ENCODE results near the gene RFX2. TPM values are rescaled to one million over a fixed set of nuclear protein-coding genes. Genes with fewer than 3 reads are reported as not detected.

Gene RFX2
- total RNA-seq, 1 experiment from 2014 or later, result 4.6 TPM

- CTCF ChIA-PET, result interaction anchor here (0.8 to 1.9 kb wide), 4 partner anchors 21 to 175 kb away, joined by 3 to 7 read pairs (median 5); no protein-coding TSS in a partner anchor
- ATAC-seq (no peak), DNase-seq (ENCODE audit: low spot score) (no peak)
- POLR2A ChIA-PET, result no interaction called here
- no peaks in the 10 kb centered on the region; the same call in 1 of the 2 replicates for H3K27me3 Mint-ChIP-seq (ENCODE audit: low read depth)
- no peak overlapping the region for H3K4me3 Mint-ChIP-seq
- TF ChIP-seq PRRX2 (CRISPR knock-in tag; IDR thresholded peaks at IDR 0.05), result no peak
- no peak for TF ChIP-seq MLX (CRISPR knock-in tag; IDR thresholded peaks at IDR 0.05)
- no peak for TF ChIP-seq JUN (CRISPR knock-in tag; IDR thresholded peaks at IDR 0.05)
- no peak for TF ChIP-seq ZNF281 (CRISPR knock-in tag; IDR thresholded peaks at IDR 0.05)
- no peak for TF ChIP-seq MYBL2 (CRISPR knock-in tag; IDR thresholded peaks at IDR 0.05)
- no peak for TF ChIP-seq GRHL2 (CRISPR knock-in tag; IDR thresholded peaks at IDR 0.05; ENCODE audit: insufficient replicate concordance, severe bottlenecking)
- no peak for TF ChIP-seq OVOL2 (CRISPR knock-in tag; IDR thresholded peaks at IDR 0.05; ENCODE audit: borderline replicate concordance)
- no peak for TF ChIP-seq NFE2L1 (CRISPR knock-in tag; IDR thresholded peaks at IDR 0.05)
- TF ChIP-seq CREM (CRISPR knock-in tag; IDR thresholded peaks at IDR 0.05), result no peak
- TF ChIP-seq FOXJ3 (CRISPR knock-in tag; IDR thresholded peaks at IDR 0.05; ENCODE audit: borderline replicate concordance), result no peak
- TF ChIP-seq IRF2 (CRISPR knock-in tag; IDR thresholded peaks at IDR 0.05; ENCODE audit: borderline replicate concordance, low read depth), result no peak
- H3K4me1 Mint-ChIP-seq, result peaks cover 12% of the 10 kb centered on the region; the same call in 1 of the 2 replicates
- no peaks in the 10 kb centered on the region for H3K36me3 Mint-ChIP-seq
- H3K9me3 Mint-ChIP-seq, result no peaks in the 10 kb centered on the region
- no peak overlapping the region for H3K27ac Mint-ChIP-seq
Observed at GRCh38 chr19:6044056-6044805, 66.1 kb downstream of the RFX2 start.

- CTCF ChIA-PET, result interaction anchor here (0.7 to 2.7 kb wide), 6 partner anchors 20 to 236 kb away, joined by 3 to 9 read pairs (median 5); no protein-coding TSS in a partner anchor
- ATAC-seq (no peak), DNase-seq (ENCODE audit: low spot score) (no peak)
- H3K9me3 Mint-ChIP-seq, result no peaks in the 10 kb centered on the region
- no peaks in the 10 kb centered on the region; the same call in 1 of the 2 replicates for H3K27me3 Mint-ChIP-seq (ENCODE audit: low read depth)
- no peaks in the 10 kb centered on the region for H3K36me3 Mint-ChIP-seq
- peaks cover 5% of the 10 kb centered on the region; the same call in 1 of the 2 replicates for H3K4me1 Mint-ChIP-seq
- H3K27ac Mint-ChIP-seq, result no peak overlapping the region
- no peak overlapping the region for H3K4me3 Mint-ChIP-seq
- POLR2A ChIA-PET, result no interaction called here
- TF ChIP-seq SP1 (CRISPR knock-in tag; conservative IDR thresholded peaks at IDR 0.05), result no peak
- TF ChIP-seq ZNF281 (CRISPR knock-in tag; IDR thresholded peaks at IDR 0.05), result no peak
- TF ChIP-seq IRF1 (CRISPR knock-in tag; IDR thresholded peaks at IDR 0.05), result no peak
- no peak for TF ChIP-seq USF2 (CRISPR knock-in tag; IDR thresholded peaks at IDR 0.05)
- no peak for TF ChIP-seq ZNF532 (CRISPR knock-in tag; IDR thresholded peaks at IDR 0.05; ENCODE audit: borderline replicate concordance)
- TF ChIP-seq ZNF512 (CRISPR knock-in tag; IDR thresholded peaks at IDR 0.05; ENCODE audit: borderline replicate concordance), result no peak
Observed at GRCh38 chr19:6042776-6043726, 67.2 kb downstream of the RFX2 start.

Data from WTC11 (cell line).